Mammary epithelial cell (primary cell): ENCODE results near the gene SPAG16.

Experiments
- EZH2 ChIP-seq: IDR thresholded peaks from 2 replicates; pipeline ENCODE4 v1.6.1; 2012; ENCODE audit warnings: low read length, inconsistent platforms, borderline replicate concordance
- TF ChIP-seq, protein P1 (sequence below), 2 donors: IDR thresholded peaks in 1 of 2; conservative IDR thresholded peaks in 1 of 2; 2 replicates each; pipeline ENCODE4 v1.5.1; 2011 to 2012; ENCODE audit warnings: inconsistent platforms in 2 of 2, low read length in 2 of 2, mild to moderate bottlenecking in 2 of 2, control low read depth in 1 of 2, low read depth in 1 of 2; ENCODE audit not compliant: insufficient read depth in 1 of 2; ENCODE audit errors: extremely low read depth in 1 of 2

DNA sequence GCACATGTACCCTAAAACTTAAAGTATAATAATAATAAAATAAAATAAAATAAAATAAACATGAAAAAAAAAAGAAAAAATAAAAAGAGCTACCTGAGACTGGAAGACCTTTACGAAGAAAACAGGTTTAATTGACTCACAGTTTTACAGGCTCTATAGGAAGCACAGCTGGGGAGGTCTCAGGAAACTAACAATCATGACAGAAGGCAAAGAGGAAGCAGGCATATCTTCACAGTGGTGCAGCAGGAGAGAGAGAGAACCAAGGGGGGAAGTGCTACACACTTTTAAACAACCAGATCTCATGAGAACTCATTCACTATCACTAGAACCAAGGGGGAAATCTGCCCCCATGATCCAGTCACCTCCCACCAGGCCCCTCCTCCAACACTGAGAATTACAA lies 747.3 kb downstream of the SPAG16 start:
- TF ChIP-seq, protein P1, sequence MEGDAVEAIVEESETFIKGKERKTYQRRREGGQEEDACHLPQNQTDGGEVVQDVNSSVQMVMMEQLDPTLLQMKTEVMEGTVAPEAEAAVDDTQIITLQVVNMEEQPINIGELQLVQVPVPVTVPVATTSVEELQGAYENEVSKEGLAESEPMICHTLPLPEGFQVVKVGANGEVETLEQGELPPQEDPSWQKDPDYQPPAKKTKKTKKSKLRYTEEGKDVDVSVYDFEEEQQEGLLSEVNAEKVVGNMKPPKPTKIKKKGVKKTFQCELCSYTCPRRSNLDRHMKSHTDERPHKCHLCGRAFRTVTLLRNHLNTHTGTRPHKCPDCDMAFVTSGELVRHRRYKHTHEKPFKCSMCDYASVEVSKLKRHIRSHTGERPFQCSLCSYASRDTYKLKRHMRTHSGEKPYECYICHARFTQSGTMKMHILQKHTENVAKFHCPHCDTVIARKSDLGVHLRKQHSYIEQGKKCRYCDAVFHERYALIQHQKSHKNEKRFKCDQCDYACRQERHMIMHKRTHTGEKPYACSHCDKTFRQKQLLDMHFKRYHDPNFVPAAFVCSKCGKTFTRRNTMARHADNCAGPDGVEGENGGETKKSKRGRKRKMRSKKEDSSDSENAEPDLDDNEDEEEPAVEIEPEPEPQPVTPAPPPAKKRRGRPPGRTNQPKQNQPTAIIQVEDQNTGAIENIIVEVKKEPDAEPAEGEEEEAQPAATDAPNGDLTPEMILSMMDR (conservative IDR thresholded peaks at IDR 0.05 in 1 of 2, IDR thresholded peaks at IDR 0.05 in 1 of 2; ENCODE audit: extremely low read depth in 1 of 2, insufficient read depth in 1 of 2, low read depth in 1 of 2, low read length in 2 of 2), result no peak
- no peak for TF ChIP-seq EZH2
